ENCODE results near the gene EXOSC3.
"Not testable (repeated sequence)": the region's sequence is repeated elsewhere in the genome, so short reads cannot be mapped to it uniquely, and the experiment has no call there.

GRCh38 chr9:37751704-37752103 lies 33.2 kb downstream of the EXOSC3 start:
- TF ChIP-seq EZH2 (IDR thresholded peaks at IDR 0.05; ENCODE audit: borderline replicate concordance, insufficient read depth, low read depth, low read length, poor library complexity, severe bottlenecking); CTCF (IDR thresholded peaks at IDR 0.05): not testable (repeated sequence)

Measured in B cell (primary cell).